Transverse colon (tissue), 4 donors: ENCODE results near the gene RNF25. TPM values are rescaled to one million over a fixed set of nuclear protein-coding genes. Genes with fewer than 3 reads are reported as not detected.
A peak's percentile ranks its signal among the peaks of the same experiment; 100 is the strongest.

ENCODE experiments used
- DNase-seq: peaks from one replicate; pipeline ENCODE4 v3.0.0-alpha.2; 2019
- H3K27ac ChIP-seq, 4 donors: fragments of 200-600 bp; sonication (generic); 2 replicates each; pipeline ENCODE4 v1.5.1; 2016 to 2018; ENCODE audit warnings: inconsistent platforms in 4 of 4
- H3K27me3 ChIP-seq: fragments of 200-600 bp; sonication (generic); 2 replicates; pipeline ENCODE4 v1.5.1; 2017; ENCODE audit warnings: inconsistent platforms
- H3K36me3 ChIP-seq, 4 donors: fragments of 200-600 bp; sonication (generic); 2 replicates each; pipeline ENCODE4 v1.5.1; 2017 to 2019; ENCODE audit warnings: inconsistent platforms in 4 of 4
- H3K4me1 ChIP-seq, 4 donors: fragments of 200-600 bp; sonication (generic); 2 replicates each; pipeline ENCODE4 v1.5.1; 2017 to 2020; ENCODE audit warnings: inconsistent platforms in 4 of 4
- H3K4me3 ChIP-seq, 4 donors: fragments of 200-600 bp; sonication (generic); 1 replicate in 1 of 4; 2 replicates in 3 of 4; pipeline versions ENCODE4 v1.5.1 to v1.6.1; 2017 to 2019; ENCODE audit warnings: inconsistent platforms in 4 of 4
- H3K9me3 ChIP-seq, 2 donors: fragments of 200-600 bp; sonication (generic); 2 replicates each; pipeline ENCODE4 v1.5.1; 2017 to 2019; ENCODE audit warnings: inconsistent platforms in 2 of 2
- CTCF ChIP-seq, 5 experiments: fragments of 200-600 bp in 3 of 5; fragments of 450-650 bp in 2 of 5; sonication (generic) in 3 of 5; IDR thresholded peaks; 1 replicate in 2 of 5; 2 replicates in 3 of 5; pipeline ENCODE4 v1.5.1; 2016 to 2017; ENCODE audit warnings: antibody characterized with exemption in 5 of 5, inconsistent platforms in 3 of 5, mild to moderate bottlenecking in 2 of 5, moderate library complexity in 1 of 5
- EP300 ChIP-seq: sonication (generic); formaldehyde crosslinking; IDR thresholded peaks from one replicate; pipeline ENCODE4 v1.6.1; 2017; ENCODE audit warnings: antibody characterized with exemption, low read depth
- POLR2A ChIP-seq: fragments of 450-650 bp; IDR thresholded peaks from one replicate; pipeline ENCODE4 v1.6.1; 2016; ENCODE audit warnings: antibody characterized with exemption, mild to moderate bottlenecking, moderate library complexity
- POLR2AphosphoS5 ChIP-seq, 3 donors: sonication (generic); formaldehyde crosslinking; IDR thresholded peaks; one replicate each; pipeline ENCODE4 v1.6.1; 2016; ENCODE audit warnings: antibody characterized with exemption in 3 of 3
- WGBS, 2 donors: methylation state at CpG; one replicate each; pipeline ENCODE4 v1.1.5; 2018; ENCODE audit warnings: low coverage in 1 of 2; 5-methylcytosine and 5-hydroxymethylcytosine counted together
- in situ Hi-C, 4 donors: fragments of 200-750 bp; cut with MboI; loops; one replicate each; pipeline versions ENCODE4 v1.15.0 to v1.15.1; 2017; ENCODE audit warnings: low sequenced_read_pairs in 3 of 4, low pct_ligation_motif_present in 1 of 4, low pct_unique_long_range_greater_than_20kb in 1 of 4
- intact Hi-C: fragments of 100-400 bp; cut with DNase I; formaldehyde crosslinking; loops from one replicate; pipeline ENCODE4 v1.15.1; 2023; ENCODE audit warnings: low total_unique reads
- total RNA-seq, 4 donors: library from RNA; depleted of rRNA; stranded (reverse); fragments of >200 nt; gene quantifications; one replicate each; pipeline ENCODE4 v1.1.0, GENCODE V29; 2016

RNF25 gene
- total RNA-seq, 4 donors from 2014 or later: 1.6 to 52.7 (median 12.7) TPM

GRCh38 chr2:218719457-218719856 is 47.7 kb upstream of the RNF25 start:
- H3K9me3 ChIP-seq: no peaks in the 10 kb centered on the region
- peaks cover 0 to 15% (median 7%) of the 10 kb centered on the region in 4 donors for H3K4me1 ChIP-seq
- H3K36me3 ChIP-seq: no peaks in the 10 kb centered on the region
- intact Hi-C loops (no loop called here), in situ Hi-C loops (loop anchor here in 1 of 4 donors (25.0 kb wide), 1 partner anchor 118 kb away; the partner anchor contains the start of gene PRKAG3)
- H3K4me3 ChIP-seq: no peak overlapping the region
- H3K27ac ChIP-seq: no peak overlapping the region
- DNase-seq: no peak
- no peaks in the 10 kb centered on the region for H3K27me3 ChIP-seq
- TF ChIP-seq POLR2A (no peak), POLR2AphosphoS5 (IDR thresholded peaks at IDR 0.05) (no peak)
- WGBS, 2 donors: 71 to 80% methylated on average over 3 of the region's 3 CpGs

- DNase-seq: no peak
- H3K27ac ChIP-seq: peak overlapping the region in 1 of 4 donors; percentile 57
- H3K4me1 ChIP-seq: peaks cover 0 to 15% (median 7%) of the 10 kb centered on the region in 4 donors
- TF ChIP-seq CTCF (IDR thresholded peaks at IDR 0.05) (no peak), EP300 (no peak), POLR2AphosphoS5 (IDR thresholded peaks at IDR 0.05) (no peak)
- WGBS, 2 donors: 92 to 93% methylated on average over 3 to 7 of the region's 7 CpGs
- H3K36me3 ChIP-seq: no peaks in the 10 kb centered on the region
- no peak overlapping the region for H3K4me3 ChIP-seq
- in situ Hi-C loops (loop anchor here in 1 of 4 donors (25.0 kb wide), 1 partner anchor 119 kb away; the partner anchor contains the start of gene PRKAG3), intact Hi-C loops (no loop called here)
- no peaks in the 10 kb centered on the region for H3K27me3 ChIP-seq
- no peaks in the 10 kb centered on the region for H3K9me3 ChIP-seq
Measured at GRCh38 chr2:218718058-218718457, 46.3 kb upstream of the RNF25 start.

DNA sequence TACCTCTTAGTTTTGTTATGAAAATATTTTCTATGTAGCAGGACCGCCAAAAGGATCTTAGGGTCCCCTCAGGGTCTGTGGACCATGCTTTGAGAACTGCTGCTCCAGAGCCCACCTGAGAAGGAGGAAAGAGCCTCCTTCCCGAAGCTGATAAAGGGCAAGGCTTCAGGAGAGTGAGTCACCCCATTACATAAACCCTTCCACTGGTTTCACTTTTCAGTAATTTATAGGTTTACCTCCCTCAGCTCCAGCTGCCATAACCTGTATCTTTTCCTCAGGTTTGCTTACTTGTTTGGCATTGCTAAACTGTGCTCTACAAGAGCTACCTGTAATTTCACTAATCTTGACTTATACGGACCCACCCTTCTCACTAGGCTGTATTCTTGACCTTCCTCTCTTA is 45.5 kb upstream of the RNF25 start:
- Histone ChIP-seq H3K4me3 (no peak overlapping the region), H3K27me3 (no peaks in the 10 kb centered on the region), H3K9me3 (no peaks in the 10 kb centered on the region), H3K27ac (peak overlapping the region; percentile 24 to 62 (median 55)), H3K36me3 (no peaks in the 10 kb centered on the region), H3K4me1 (peaks cover 0 to 19% (median 7%) of the 10 kb centered on the region in 4 donors)
- WGBS, 2 donors: 57 to 63% methylated on average over 2 to 3 of the region's 3 CpGs
- intact Hi-C loops (no loop called here), in situ Hi-C loops (loop anchor here in 1 of 4 donors (25.0 kb wide), 1 partner anchor 120 kb away; the partner anchor contains the start of gene PRKAG3)
- TF ChIP-seq EP300 (no peak), POLR2A (no peak), CTCF (IDR thresholded peaks at IDR 0.05) (no peak), POLR2AphosphoS5 (IDR thresholded peaks at IDR 0.05) (no peak)
- DNase-seq: no peak

DNA sequence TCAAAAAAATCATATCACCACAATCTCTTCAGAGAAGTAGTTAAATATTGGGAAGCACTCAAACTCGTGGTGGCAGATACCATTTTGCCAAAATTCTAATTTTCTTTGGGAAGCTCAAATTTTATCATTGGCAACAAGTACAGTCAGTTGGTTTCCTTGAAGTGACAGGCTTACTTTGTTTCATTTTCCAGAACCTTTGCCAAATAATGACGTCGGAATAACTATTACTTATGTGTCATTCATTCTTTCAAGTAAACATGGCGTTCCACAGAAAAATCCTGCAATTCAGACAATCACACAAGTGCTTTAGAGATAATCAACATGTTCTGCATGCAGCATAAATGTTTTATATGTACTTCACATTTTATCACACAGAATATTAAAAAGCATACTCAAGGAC is 44.3 kb upstream of the RNF25 start:
- Histone ChIP-seq H3K27ac (no peak overlapping the region), H3K4me1 (peaks cover 0 to 30% (median 15%) of the 10 kb centered on the region in 4 donors), H3K27me3 (no peaks in the 10 kb centered on the region), H3K9me3 (no peaks in the 10 kb centered on the region), H3K4me3 (no peak overlapping the region), H3K36me3 (no peaks in the 10 kb centered on the region)
- TF ChIP-seq POLR2AphosphoS5 (IDR thresholded peaks at IDR 0.05) (no peak), CTCF (IDR thresholded peaks at IDR 0.05) (no peak), POLR2A (no peak), EP300 (no peak)
- intact Hi-C loops: no loop called here
- in situ Hi-C loops: loop anchor here in 1 of 4 donors (25.0 kb wide), 1 partner anchor 121 kb away; the partner anchor contains the start of gene PRKAG3
- 73 to 83% methylated on average over 3 to 4 of the region's 4 CpGs for WGBS, 2 donors
- DNase-seq: no peak
